MM.1S (cell line): Measurements from ENCODE around the gene GIT1.

Experiments
- EZH2phosphoT487 ChIP-seq: fragments of 300-600 bp; sonication (generic); IDR thresholded peaks from 2 replicates; pipeline ENCODE4 v1.6.1; 2018; ENCODE audit warnings: antibody characterized with exemption, low read length
- TF ChIP-seq, protein P1 (sequence below): fragments of 300-600 bp; sonication (generic); IDR thresholded peaks from 2 replicates; pipeline ENCODE4 v1.5.1; 2016; ENCODE audit warnings: antibody characterized with exemption, low read length, mixed read lengths

DNA sequence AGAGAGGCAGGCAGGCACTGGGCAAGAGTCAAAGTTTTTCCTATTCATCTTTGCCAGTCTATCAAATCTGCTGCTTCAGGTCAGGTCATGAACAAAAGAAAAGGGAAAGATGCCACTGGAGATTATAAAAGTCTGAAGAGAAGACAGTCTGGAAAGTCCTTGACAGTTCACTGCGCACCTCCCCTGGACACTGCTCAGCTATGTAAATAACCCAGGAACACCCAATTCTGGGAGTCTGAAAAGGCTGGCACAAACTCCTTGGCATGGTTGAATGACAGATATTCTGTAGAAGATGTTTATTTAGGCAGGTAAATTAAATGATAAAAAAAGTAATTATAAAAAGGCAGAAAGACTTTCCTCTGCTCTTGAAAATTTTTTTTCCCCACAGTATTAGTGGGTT, 38.5 kb upstream of the GIT1 start:
- TF ChIP-seq, protein P1, sequence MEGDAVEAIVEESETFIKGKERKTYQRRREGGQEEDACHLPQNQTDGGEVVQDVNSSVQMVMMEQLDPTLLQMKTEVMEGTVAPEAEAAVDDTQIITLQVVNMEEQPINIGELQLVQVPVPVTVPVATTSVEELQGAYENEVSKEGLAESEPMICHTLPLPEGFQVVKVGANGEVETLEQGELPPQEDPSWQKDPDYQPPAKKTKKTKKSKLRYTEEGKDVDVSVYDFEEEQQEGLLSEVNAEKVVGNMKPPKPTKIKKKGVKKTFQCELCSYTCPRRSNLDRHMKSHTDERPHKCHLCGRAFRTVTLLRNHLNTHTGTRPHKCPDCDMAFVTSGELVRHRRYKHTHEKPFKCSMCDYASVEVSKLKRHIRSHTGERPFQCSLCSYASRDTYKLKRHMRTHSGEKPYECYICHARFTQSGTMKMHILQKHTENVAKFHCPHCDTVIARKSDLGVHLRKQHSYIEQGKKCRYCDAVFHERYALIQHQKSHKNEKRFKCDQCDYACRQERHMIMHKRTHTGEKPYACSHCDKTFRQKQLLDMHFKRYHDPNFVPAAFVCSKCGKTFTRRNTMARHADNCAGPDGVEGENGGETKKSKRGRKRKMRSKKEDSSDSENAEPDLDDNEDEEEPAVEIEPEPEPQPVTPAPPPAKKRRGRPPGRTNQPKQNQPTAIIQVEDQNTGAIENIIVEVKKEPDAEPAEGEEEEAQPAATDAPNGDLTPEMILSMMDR = no peak
- no peak for TF ChIP-seq EZH2phosphoT487
